Endothelial cell of umbilical vein (primary cell): Measurements from ENCODE around the gene PDIA5. TPM values are rescaled to one million over a fixed set of nuclear protein-coding genes. Genes with fewer than 3 reads are reported as not detected.
A peak's percentile ranks its signal among the peaks of the same experiment; 100 is the strongest.

ENCODE experiments used
- BruUV-seq: library from RNA; stranded (reverse); fragments of 400-500 nt; replicated peaks from 2 replicates; lab custom pipeline; 2021; lab: Mats Ljungman, UMichigan
- CTCF ChIA-PET: fragments of 300-600, 350-600 bp; sonication (Branson Sonifier 250); formaldehyde crosslinking; loops from one replicate; lab custom pipeline; 2021; ENCODE audit warnings: antibody characterized with exemption, inconsistent platforms; lab: Charles Lee
- POLR2A ChIA-PET: fragments of 300-600, 350-600 bp; sonication (Branson Sonifier 250); formaldehyde crosslinking; loops from one replicate; lab custom pipeline; 2021; ENCODE audit warnings: antibody characterized with exemption, inconsistent platforms; lab: Charles Lee
- DNase-seq: peaks from one replicate; pipeline ENCODE4 v3.0.0-alpha.2; 2011; ENCODE audit warnings: low read depth, low spot score
- FAIRE-seq: peaks from 2 replicates; lab custom pipeline; 2011; peaks lifted over from hg19 to GRCh38; lab: Jason Lieb, UNC
- H2AFZ ChIP-seq: 2 replicates; pipeline ENCODE4 v1.6.0; 2012; ENCODE audit warnings: low read depth, low read length, control low read depth, inconsistent platforms
- H3K27ac ChIP-seq: 2 replicates; pipeline ENCODE4 v1.5.1; 2011; ENCODE audit warnings: low read depth, mild to moderate bottlenecking, control low read depth, low read length, moderate library complexity; ENCODE audit not compliant: insufficient read depth
- H3K27me3 ChIP-seq, 2 experiments: 2 replicates each; pipeline versions ENCODE4 v1.6.0 to v1.6.1; 2011; ENCODE audit warnings: low read length in 2 of 2, mixed read lengths in 1 of 2; ENCODE audit not compliant: control insufficient read depth in 2 of 2, insufficient read depth in 2 of 2
- H3K36me3 ChIP-seq, 2 experiments: 2 replicates in 1 of 2; 3 replicates in 1 of 2; pipeline ENCODE4 v1.5.1; 2011; ENCODE audit warnings: low read length in 2 of 2, mild to moderate bottlenecking in 1 of 2, moderate library complexity in 1 of 2; ENCODE audit not compliant: control insufficient read depth in 2 of 2, insufficient read depth in 2 of 2; ENCODE audit errors: extremely low read depth in 1 of 2
- H3K4me1 ChIP-seq: 3 replicates; pipeline ENCODE4 v1.5.1; 2011; ENCODE audit warnings: mild to moderate bottlenecking, low read length; ENCODE audit not compliant: control insufficient read depth, insufficient read depth; ENCODE audit errors: extremely low read depth
- H3K4me2 ChIP-seq: 2 replicates; pipeline ENCODE4 v1.6.1; 2011; ENCODE audit warnings: low read length, control low read depth, mixed read lengths; ENCODE audit not compliant: insufficient read depth
- H3K4me3 ChIP-seq, 3 experiments: fragments of 200-600 bp in 1 of 3; sonication (generic), shearing (Covaris generic) in 1 of 3; replicated peaks in 1 of 3; 2 replicates each; pipeline ENCODE4 v1.5.1; 2011 to 2016; ENCODE audit warnings: control low read depth in 3 of 3, low read length in 3 of 3, mild to moderate bottlenecking in 2 of 3, inconsistent platforms in 1 of 3, low read depth in 1 of 3, moderate library complexity in 1 of 3; ENCODE audit not compliant: insufficient read depth in 1 of 3
- H3K79me2 ChIP-seq: 2 replicates; pipeline ENCODE4 v1.6.0; 2012; ENCODE audit warnings: low read length, inconsistent platforms; ENCODE audit not compliant: control insufficient read depth, insufficient read depth
- H3K9ac ChIP-seq: replicated peaks from 2 replicates; pipeline ENCODE3; 2011; ENCODE audit warnings: low read length, control low read depth; ENCODE audit not compliant: insufficient read depth; ENCODE audit errors: extremely low read depth
- H3K9me1 ChIP-seq: replicated peaks from 3 replicates; pipeline ENCODE4 v1.6.0; 2011; ENCODE audit warnings: mild to moderate bottlenecking, low read length; ENCODE audit not compliant: control insufficient read depth, insufficient read depth; ENCODE audit errors: extremely low read depth
- H3K9me3 ChIP-seq: replicated peaks from 2 replicates; pipeline ENCODE4 v1.5.1; 2012; ENCODE audit warnings: low read length, inconsistent platforms; ENCODE audit not compliant: control insufficient read depth, insufficient read depth
- H4K20me1 ChIP-seq: replicated peaks from 2 replicates; pipeline ENCODE3; 2011; ENCODE audit warnings: mild to moderate bottlenecking, low read length; ENCODE audit not compliant: control insufficient read depth, insufficient read depth; ENCODE audit errors: extremely low read depth
- EZH2 ChIP-seq: IDR thresholded peaks from 2 replicates; pipeline ENCODE4 v1.6.1; 2012; ENCODE audit warnings: borderline replicate concordance, low read depth, mild to moderate bottlenecking, moderate library complexity, low read length, inconsistent platforms; ENCODE audit not compliant: severe bottlenecking
- FOS ChIP-seq: IDR thresholded peaks from 2 replicates; pipeline ENCODE4 v1.6.1; 2011; ENCODE audit warnings: mild to moderate bottlenecking, low read length, moderate library complexity, borderline replicate concordance; ENCODE audit not compliant: insufficient read depth
- GATA2 ChIP-seq: IDR thresholded peaks from 2 replicates; pipeline ENCODE4 v1.7.0; 2011; ENCODE audit warnings: low read depth, mild to moderate bottlenecking, moderate library complexity, mixed read lengths, low read length; ENCODE audit not compliant: insufficient read length, insufficient read depth
- JUN ChIP-seq: IDR thresholded peaks from 2 replicates; pipeline ENCODE4 v1.6.1; 2011; ENCODE audit warnings: borderline replicate concordance, low read depth; ENCODE audit not compliant: insufficient read length, insufficient read depth
- MYC ChIP-seq: IDR thresholded peaks from one replicate; pipeline ENCODE4 v1.6.1; 2011; ENCODE audit warnings: mild to moderate bottlenecking, low read depth, low read length
- POLR2A ChIP-seq: IDR thresholded peaks from 2 replicates; pipeline ENCODE4 v1.6.1; 2012; ENCODE audit warnings: low read depth, mild to moderate bottlenecking, control low read depth, low read length
- POLR2AphosphoS5 ChIP-seq: IDR thresholded peaks from 2 replicates; pipeline ENCODE4 v1.6.1; 2012; ENCODE audit warnings: low read depth, mild to moderate bottlenecking, control low read depth, low read length, moderate library complexity; ENCODE audit not compliant: insufficient read depth
- dilution Hi-C: fragments of 300-500 bp; cut with MboI; formaldehyde crosslinking; loops from one replicate; pipeline ENCODE4 v1.15.0; 2019; ENCODE audit warnings: low sequenced_read_pairs; ENCODE audit not compliant: extremely low pct_ligation_motif_present
- intact Hi-C: fragments of 100-400 bp; cut with micrococcal nuclease; formaldehyde crosslinking; loops from one replicate; pipeline ENCODE4 v1.10.0; 2022
- polyA plus RNA-seq, 4 experiments: library from polyadenylated mRNA; depleted of rRNA in 3 of 4; stranded (reverse) in 3 of 4; unstranded in 1 of 4; fragments of >200 nt; gene quantifications; 2 replicates each; pipeline versions ENCODE4 v1.2.1 to v1.2.3, GENCODE V29; 2011 to 2012; ENCODE audit warnings: missing spikeins in 1 of 4
- total RNA-seq: library from RNA; stranded (reverse); gene quantifications from 2 replicates; pipeline ENCODE4 v1.2.3, GENCODE V29; 2021
- TF ChIP-seq, protein P1 (sequence below), 2 donors: IDR thresholded peaks; 1 replicate in 1 of 2; 2 replicates in 1 of 2; pipeline ENCODE4 v1.5.1; 2011; ENCODE audit warnings: low read length in 2 of 2, mild to moderate bottlenecking in 2 of 2, moderate library complexity in 2 of 2, control low read depth in 1 of 2, inconsistent platforms in 1 of 2, low read depth in 1 of 2; ENCODE audit not compliant: insufficient read depth in 1 of 2; ENCODE audit errors: extremely low read depth in 1 of 2
- TF ChIP-seq, protein P2 (sequence below): IDR thresholded peaks from 2 replicates; pipeline ENCODE4 v1.6.1; 2011; ENCODE audit not compliant: insufficient read depth, insufficient read length

Gene PDIA5
- total and polyA plus RNA-seq, 2 donors (not counting 3 experiments of a cell fraction or from before 2014, with no cell fraction given) = 55.7 to 85.6 TPM

DNA sequence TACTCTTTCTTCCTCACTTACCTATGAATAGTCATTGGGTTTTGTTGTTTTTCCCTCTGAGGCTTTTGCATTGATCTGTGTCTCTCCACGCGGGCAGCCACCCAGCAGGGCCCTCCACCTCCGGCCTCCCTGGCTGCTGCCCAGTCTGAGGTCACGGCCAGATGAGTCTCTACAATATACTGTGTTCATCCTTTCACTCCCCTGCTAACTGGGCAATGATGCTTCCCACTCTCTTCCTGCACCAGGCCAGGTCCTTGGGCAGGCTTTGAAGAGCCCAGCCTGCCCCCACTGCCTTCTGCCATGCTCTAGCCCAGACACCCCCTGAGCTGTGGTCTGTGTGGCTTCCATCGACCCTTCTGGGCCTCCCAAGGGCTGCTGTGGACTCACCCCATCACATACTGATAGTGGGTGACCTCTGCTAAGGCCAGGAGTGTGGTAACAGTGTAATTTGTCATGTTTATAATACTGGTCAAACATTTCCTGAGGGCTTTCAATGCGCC, 18.0 kb downstream of the PDIA5 start:
- no TSS peak for BruUV-seq
- FAIRE-seq = no peak
- dilution Hi-C loops = no loop called here
- TF ChIP-seq EZH2 (no peak), MYC (no peak), JUN (no peak), GATA2 (no peak), FOS (no peak), POLR2A (no peak), POLR2AphosphoS5 (no peak)
- TF ChIP-seq, protein P1, sequence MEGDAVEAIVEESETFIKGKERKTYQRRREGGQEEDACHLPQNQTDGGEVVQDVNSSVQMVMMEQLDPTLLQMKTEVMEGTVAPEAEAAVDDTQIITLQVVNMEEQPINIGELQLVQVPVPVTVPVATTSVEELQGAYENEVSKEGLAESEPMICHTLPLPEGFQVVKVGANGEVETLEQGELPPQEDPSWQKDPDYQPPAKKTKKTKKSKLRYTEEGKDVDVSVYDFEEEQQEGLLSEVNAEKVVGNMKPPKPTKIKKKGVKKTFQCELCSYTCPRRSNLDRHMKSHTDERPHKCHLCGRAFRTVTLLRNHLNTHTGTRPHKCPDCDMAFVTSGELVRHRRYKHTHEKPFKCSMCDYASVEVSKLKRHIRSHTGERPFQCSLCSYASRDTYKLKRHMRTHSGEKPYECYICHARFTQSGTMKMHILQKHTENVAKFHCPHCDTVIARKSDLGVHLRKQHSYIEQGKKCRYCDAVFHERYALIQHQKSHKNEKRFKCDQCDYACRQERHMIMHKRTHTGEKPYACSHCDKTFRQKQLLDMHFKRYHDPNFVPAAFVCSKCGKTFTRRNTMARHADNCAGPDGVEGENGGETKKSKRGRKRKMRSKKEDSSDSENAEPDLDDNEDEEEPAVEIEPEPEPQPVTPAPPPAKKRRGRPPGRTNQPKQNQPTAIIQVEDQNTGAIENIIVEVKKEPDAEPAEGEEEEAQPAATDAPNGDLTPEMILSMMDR (IDR thresholded peaks at IDR 0.05; ENCODE audit: extremely low read depth in 1 of 2, insufficient read depth in 1 of 2, low read depth in 1 of 2, low read length in 2 of 2) = no peak
- TF ChIP-seq, protein P2, sequence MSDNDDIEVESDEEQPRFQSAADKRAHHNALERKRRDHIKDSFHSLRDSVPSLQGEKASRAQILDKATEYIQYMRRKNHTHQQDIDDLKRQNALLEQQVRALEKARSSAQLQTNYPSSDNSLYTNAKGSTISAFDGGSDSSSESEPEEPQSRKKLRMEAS = no peak
- Histone ChIP-seq H3K79me2 (peaks cover 95% of the 10 kb centered on the region), H3K36me3 (peaks cover 0 to under 1% of the 10 kb centered on the region in 2 experiments), H3K27me3 (no peaks in the 10 kb centered on the region), H4K20me1 (no peaks in the 10 kb centered on the region), H3K9ac (no peak overlapping the region), H3K4me2 (peak overlapping the region; percentile 4), H3K9me1 (no peaks in the 10 kb centered on the region), H3K27ac (no peak overlapping the region), H3K4me1 (peaks cover 54% of the 10 kb centered on the region), H3K4me3 (no peak overlapping the region), H2AFZ (no peak overlapping the region), H3K9me3 (no peaks in the 10 kb centered on the region)
- CTCF ChIA-PET = interaction anchor here (2.4 kb wide), 1 partner anchor 18 kb away, joined by 5 read pairs; the partner anchor contains the start of gene PDIA5
- DNase-seq = no peak
- intact Hi-C loops = loop anchor here (10.0 kb wide), 2 partner anchors 290 to 500 kb away; partner anchors contain the start of genes HACD2, HSPBAP1 and SLC49A4
- POLR2A ChIA-PET = no interaction called here
